Thyroid gland (tissue), 4 donors: ENCODE data around the gene SMS. TPM values are rescaled to one million over a fixed set of nuclear protein-coding genes. Genes with fewer than 3 reads are reported as not detected.

Source experiments
- DNase-seq, 2 donors: peaks; one replicate each; pipeline ENCODE4 v3.0.0-alpha.2; 2019
- H3K27ac ChIP-seq, 3 donors: fragments of 200-600 bp; sonication (generic); 1 replicate in 2 of 3; 2 replicates in 1 of 3; pipeline ENCODE4 v1.5.1; 2016 to 2019; ENCODE audit warnings: mild to moderate bottlenecking in 1 of 3, moderate library complexity in 1 of 3
- H3K27me3 ChIP-seq: fragments of 200-600 bp; sonication (generic); one replicate; pipeline ENCODE4 v1.5.1; 2019
- H3K36me3 ChIP-seq, 2 donors: fragments of 200-600 bp; sonication (generic); one replicate each; pipeline ENCODE4 v1.5.1; 2016 to 2019
- H3K4me1 ChIP-seq, 2 donors: fragments of 200-600 bp; sonication (generic); one replicate each; pipeline ENCODE4 v1.5.1; 2017 to 2019
- H3K4me3 ChIP-seq, 3 donors: fragments of 200-600 bp; sonication (generic); replicated peaks in 1 of 3; 1 replicate in 2 of 3; 2 replicates in 1 of 3; pipeline ENCODE4 v1.5.1; 2016; ENCODE audit warnings: mild to moderate bottlenecking in 1 of 3
- H3K9me3 ChIP-seq: fragments of 200-600 bp; sonication (generic); one replicate; pipeline ENCODE4 v1.5.1; 2017
- POLR2A ChIP-seq, 2 donors: fragments of 450-650 bp; IDR thresholded peaks; one replicate each; pipeline ENCODE4 v1.6.1; 2017; ENCODE audit warnings: antibody characterized with exemption in 2 of 2, mild to moderate bottlenecking in 2 of 2, moderate library complexity in 1 of 2
- WGBS, 2 donors: methylation state at CpG; one replicate each; pipeline ENCODE4 v1.1.5; 2017; 5-methylcytosine and 5-hydroxymethylcytosine counted together
- intact Hi-C: fragments of 100-400 bp; cut with DNase I; formaldehyde crosslinking; loops from one replicate; pipeline ENCODE4 v1.15.1; 2023
- total RNA-seq, 4 donors: library from RNA; depleted of rRNA; stranded (reverse); fragments of >200 nt; gene quantifications; one replicate each; pipeline ENCODE4 v1.2.3, GENCODE V29; 2016
- TF ChIP-seq, protein P1 (sequence below), 6 experiments: fragments of 200-600 bp in 3 of 6; fragments of 450-650 bp in 3 of 6; sonication (generic) in 3 of 6; IDR thresholded peaks; one replicate each; pipeline ENCODE4 v1.5.1; 2016 to 2019; ENCODE audit warnings: antibody characterized with exemption in 6 of 6, mild to moderate bottlenecking in 2 of 6, inconsistent platforms in 1 of 6, moderate library complexity in 1 of 6

Gene SMS
- total RNA-seq, 4 donors from 2014 or later, result 89.6 to 128 (median 91.4) TPM

DNA sequence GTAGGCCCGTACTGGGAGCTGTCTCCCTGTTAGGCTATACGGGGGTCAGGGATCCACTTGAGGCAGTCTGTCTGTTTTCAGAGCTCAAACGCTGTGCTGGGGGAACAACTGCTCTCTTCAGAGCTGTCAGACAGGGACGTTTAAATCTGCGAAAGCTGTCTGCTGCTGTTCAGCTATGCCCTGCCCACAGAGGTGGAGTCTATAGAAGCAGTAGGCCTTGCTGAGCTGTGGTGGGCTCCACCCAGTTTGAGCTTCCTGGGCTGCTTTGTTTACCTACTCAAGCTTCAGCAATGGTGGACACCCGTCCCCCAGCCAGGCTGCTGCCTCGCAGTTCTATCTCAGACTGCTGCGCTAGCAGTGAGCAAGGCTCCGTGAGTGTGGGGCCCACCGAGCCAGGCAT, 64.4 kb downstream of the SMS start:
- Histone ChIP-seq H3K9me3 (no peaks in the 10 kb centered on the region), H3K27ac (no peak overlapping the region), H3K4me1 (no peaks in the 10 kb centered on the region), H3K27me3 (no peaks in the 10 kb centered on the region), H3K4me3 (no peak overlapping the region), H3K36me3 (no peaks in the 10 kb centered on the region)
- WGBS, 2 donors, result no CpG with 5 or more reads among the region's 10 CpGs
- intact Hi-C loops, result no loop called here
- no peak for DNase-seq
- TF ChIP-seq POLR2A (IDR thresholded peaks at IDR 0.05), result no peak
- TF ChIP-seq, protein P1, sequence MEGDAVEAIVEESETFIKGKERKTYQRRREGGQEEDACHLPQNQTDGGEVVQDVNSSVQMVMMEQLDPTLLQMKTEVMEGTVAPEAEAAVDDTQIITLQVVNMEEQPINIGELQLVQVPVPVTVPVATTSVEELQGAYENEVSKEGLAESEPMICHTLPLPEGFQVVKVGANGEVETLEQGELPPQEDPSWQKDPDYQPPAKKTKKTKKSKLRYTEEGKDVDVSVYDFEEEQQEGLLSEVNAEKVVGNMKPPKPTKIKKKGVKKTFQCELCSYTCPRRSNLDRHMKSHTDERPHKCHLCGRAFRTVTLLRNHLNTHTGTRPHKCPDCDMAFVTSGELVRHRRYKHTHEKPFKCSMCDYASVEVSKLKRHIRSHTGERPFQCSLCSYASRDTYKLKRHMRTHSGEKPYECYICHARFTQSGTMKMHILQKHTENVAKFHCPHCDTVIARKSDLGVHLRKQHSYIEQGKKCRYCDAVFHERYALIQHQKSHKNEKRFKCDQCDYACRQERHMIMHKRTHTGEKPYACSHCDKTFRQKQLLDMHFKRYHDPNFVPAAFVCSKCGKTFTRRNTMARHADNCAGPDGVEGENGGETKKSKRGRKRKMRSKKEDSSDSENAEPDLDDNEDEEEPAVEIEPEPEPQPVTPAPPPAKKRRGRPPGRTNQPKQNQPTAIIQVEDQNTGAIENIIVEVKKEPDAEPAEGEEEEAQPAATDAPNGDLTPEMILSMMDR (IDR thresholded peaks at IDR 0.05), result no peak

DNA sequence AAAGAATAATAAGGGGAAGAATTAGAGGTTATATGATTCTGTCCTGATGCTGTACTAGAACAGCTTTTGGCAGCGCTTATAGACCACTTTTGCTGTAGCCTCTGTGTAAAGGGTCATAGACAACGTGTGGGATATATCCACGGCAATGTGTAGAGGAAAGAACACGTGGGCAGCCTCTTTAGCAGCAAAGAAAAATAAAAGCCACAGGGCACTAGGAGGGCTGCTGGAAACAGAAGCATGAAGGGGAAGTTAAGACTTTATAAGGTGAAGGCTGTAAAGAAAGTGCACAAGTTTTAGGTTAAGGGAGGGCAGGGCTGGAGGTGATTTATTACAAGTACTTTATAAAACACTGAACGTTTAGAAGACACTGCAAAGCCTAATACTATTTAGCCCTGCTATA, 71.5 kb downstream of the SMS start:
- Histone ChIP-seq H3K4me3 (no peak overlapping the region), H3K36me3 (no peaks in the 10 kb centered on the region), H3K27ac (no peak overlapping the region), H3K4me1 (no peaks in the 10 kb centered on the region), H3K27me3 (no peaks in the 10 kb centered on the region), H3K9me3 (no peaks in the 10 kb centered on the region)
- TF ChIP-seq, protein P1 (IDR thresholded peaks at IDR 0.05), result no peak
- TF ChIP-seq POLR2A (IDR thresholded peaks at IDR 0.05), result no peak
- WGBS, 2 donors, result 24 to 27% methylated on average over 5 of the region's 5 CpGs
- DNase-seq, result no peak
- intact Hi-C loops, result no loop called here

DNA sequence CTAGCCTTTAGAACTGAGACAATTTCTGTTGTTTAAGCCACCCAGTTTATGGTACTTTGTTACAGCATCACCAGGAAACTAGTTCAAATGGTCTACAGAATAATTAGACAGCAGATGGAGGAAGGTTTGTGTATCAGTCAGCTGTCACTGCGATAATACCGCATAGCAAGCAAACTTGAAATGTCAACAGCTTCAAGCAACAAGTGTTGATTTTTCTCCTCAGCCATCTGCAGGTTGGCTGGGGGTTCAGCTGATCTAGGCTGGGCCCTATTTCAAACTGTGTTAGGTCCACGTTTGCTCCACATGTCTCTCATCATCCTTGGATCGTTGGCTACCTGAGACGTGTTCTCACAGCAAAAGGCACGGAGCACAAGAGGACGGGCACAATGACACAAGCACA, 72.4 kb downstream of the SMS start:
- H3K4me1 ChIP-seq, result no peaks in the 10 kb centered on the region
- no peaks in the 10 kb centered on the region for H3K9me3 ChIP-seq
- no peak for DNase-seq
- no peak overlapping the region for H3K27ac ChIP-seq
- TF ChIP-seq, protein P1 (IDR thresholded peaks at IDR 0.05), result no peak
- TF ChIP-seq POLR2A (IDR thresholded peaks at IDR 0.05), result no peak
- no peaks in the 10 kb centered on the region for H3K27me3 ChIP-seq
- no peaks in the 10 kb centered on the region for H3K36me3 ChIP-seq
- no peak overlapping the region for H3K4me3 ChIP-seq
- intact Hi-C loops, result no loop called here
- WGBS, 2 donors, result 94 to 98% methylated on average over 6 to 7 of the region's 7 CpGs

DNA sequence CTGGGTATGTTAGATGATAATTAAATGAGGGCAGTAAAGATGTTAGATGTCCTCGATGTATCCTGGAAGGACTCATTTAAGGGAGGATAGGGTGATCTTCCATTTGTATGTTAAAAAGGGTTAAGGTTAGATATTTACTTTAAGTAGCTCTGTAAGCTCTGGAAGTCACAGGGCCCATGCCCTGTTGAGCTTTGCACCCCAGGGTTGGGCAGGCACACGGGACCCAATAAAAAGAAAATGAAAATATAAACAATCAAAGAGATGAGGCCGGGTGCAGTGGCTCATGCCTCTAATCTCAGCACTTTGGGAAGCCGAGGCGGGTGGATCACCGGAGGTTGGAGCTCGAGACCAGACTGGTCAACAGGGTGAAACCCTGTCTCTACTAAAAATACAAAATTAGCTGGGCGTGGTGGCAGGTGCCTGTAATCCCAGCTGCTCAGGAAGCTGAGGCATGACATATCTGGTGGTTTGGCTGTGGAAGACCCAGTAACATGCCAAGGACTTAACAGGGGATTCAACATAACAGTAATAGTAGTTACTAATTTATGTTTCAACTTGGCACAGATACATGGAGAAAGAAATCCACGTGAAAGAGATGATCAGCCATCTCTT, 74.7 kb downstream of the SMS start:
- Histone ChIP-seq H3K36me3 (no peaks in the 10 kb centered on the region), H3K27me3 (no peaks in the 10 kb centered on the region), H3K4me1 (no peaks in the 10 kb centered on the region), H3K9me3 (no peaks in the 10 kb centered on the region), H3K4me3 (no peak overlapping the region), H3K27ac (no peak overlapping the region)
- TF ChIP-seq, protein P1 (IDR thresholded peaks at IDR 0.05), result no peak
- TF ChIP-seq POLR2A (IDR thresholded peaks at IDR 0.05), result no peak
- 82 to 95% methylated on average over 9 of the region's 9 CpGs for WGBS, 2 donors
- intact Hi-C loops, result no loop called here
- no peak for DNase-seq

DNA sequence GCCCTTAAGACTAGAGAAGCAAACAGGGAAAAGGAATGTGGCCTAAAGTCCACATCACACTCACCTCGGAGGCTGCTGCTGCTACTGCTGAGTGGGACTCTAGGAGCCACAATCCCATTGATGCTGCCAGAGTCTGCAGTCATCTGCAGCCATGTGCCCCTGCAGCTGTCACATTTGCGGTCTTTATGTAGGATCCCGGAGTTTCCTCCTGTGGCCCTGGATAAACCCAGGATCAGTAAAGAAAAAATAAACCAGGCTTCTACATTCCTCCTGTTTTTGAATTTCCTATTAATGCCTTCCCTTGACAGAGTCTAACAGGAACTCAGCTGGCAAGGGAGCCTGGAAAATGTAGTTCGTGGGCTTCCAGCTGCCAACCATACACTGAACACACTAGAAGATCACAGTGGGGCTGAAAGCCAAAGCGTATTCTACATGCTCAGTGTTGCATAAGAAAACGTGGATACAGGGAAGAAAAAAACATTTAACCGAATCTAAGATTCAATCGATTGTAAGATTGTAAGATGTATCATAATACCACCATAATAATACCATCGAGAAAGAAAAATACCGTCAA, 81.3 kb downstream of the SMS start:
- H3K4me3 ChIP-seq, result no peak overlapping the region
- intact Hi-C loops, result no loop called here
- no peaks in the 10 kb centered on the region for H3K4me1 ChIP-seq
- H3K9me3 ChIP-seq, result no peaks in the 10 kb centered on the region
- DNase-seq, result no peak
- no peak overlapping the region for H3K27ac ChIP-seq
- WGBS, 2 donors, result 53 to 72% methylated on average over 10 of the region's 10 CpGs
- no peak for TF ChIP-seq POLR2A (IDR thresholded peaks at IDR 0.05)
- TF ChIP-seq, protein P1 (IDR thresholded peaks at IDR 0.05), result no peak
- H3K27me3 ChIP-seq, result no peaks in the 10 kb centered on the region
- no peaks in the 10 kb centered on the region for H3K36me3 ChIP-seq
